ENCODE measurements around the gene DUOX1.
A peak's percentile ranks its signal among the peaks of the same experiment; 100 is the strongest.

Gene DUOX1

DNA sequence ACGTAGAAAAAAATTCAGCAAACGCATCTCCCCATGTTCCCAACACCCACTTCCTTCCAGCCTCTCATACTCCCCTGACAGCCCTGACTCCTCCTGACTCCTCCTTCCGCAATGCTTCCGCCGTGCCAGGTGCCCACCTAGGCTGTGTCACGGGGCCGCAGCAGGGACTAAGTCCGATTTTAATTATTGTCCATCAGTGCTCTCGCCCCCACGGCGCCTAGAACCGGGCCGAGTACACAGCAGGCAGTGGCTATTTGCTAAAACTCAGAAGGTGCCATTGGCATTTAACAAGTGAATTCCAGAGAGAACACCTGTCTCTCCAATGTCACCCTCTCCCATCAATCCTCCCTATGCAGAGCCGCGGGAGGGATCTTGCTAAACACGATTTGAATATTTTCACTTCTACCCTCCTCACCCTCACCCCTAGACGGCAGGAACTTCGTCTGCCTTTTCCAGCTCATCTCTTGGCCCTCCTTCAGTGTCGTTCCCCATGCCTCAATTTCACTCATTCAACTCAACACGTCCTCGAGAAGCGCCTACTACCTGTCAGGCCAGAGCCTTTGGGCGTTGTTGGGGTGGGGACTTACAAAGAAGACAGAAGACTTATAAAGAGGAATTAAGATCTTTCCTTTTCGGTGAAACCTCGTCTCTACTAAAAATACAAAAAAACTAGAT, 69.5 kb downstream of the DUOX1 start:
- no peak for TF ChIP-seq SPI1 (IDR thresholded peaks at IDR 0.05; ENCODE audit: borderline replicate concordance, low read depth)
- TF ChIP-seq, protein P1, sequence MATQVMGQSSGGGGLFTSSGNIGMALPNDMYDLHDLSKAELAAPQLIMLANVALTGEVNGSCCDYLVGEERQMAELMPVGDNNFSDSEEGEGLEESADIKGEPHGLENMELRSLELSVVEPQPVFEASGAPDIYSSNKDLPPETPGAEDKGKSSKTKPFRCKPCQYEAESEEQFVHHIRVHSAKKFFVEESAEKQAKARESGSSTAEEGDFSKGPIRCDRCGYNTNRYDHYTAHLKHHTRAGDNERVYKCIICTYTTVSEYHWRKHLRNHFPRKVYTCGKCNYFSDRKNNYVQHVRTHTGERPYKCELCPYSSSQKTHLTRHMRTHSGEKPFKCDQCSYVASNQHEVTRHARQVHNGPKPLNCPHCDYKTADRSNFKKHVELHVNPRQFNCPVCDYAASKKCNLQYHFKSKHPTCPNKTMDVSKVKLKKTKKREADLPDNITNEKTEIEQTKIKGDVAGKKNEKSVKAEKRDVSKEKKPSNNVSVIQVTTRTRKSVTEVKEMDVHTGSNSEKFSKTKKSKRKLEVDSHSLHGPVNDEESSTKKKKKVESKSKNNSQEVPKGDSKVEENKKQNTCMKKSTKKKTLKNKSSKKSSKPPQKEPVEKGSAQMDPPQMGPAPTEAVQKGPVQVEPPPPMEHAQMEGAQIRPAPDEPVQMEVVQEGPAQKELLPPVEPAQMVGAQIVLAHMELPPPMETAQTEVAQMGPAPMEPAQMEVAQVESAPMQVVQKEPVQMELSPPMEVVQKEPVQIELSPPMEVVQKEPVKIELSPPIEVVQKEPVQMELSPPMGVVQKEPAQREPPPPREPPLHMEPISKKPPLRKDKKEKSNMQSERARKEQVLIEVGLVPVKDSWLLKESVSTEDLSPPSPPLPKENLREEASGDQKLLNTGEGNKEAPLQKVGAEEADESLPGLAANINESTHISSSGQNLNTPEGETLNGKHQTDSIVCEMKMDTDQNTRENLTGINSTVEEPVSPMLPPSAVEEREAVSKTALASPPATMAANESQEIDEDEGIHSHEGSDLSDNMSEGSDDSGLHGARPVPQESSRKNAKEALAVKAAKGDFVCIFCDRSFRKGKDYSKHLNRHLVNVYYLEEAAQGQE (IDR thresholded peaks at IDR 0.05; ENCODE audit: insufficient replicate concordance, low read depth) = no peak
- no peak for TF ChIP-seq POLR2AphosphoS5 (IDR thresholded peaks at IDR 0.05; ENCODE audit: low read depth)
- TF ChIP-seq, protein P2, sequence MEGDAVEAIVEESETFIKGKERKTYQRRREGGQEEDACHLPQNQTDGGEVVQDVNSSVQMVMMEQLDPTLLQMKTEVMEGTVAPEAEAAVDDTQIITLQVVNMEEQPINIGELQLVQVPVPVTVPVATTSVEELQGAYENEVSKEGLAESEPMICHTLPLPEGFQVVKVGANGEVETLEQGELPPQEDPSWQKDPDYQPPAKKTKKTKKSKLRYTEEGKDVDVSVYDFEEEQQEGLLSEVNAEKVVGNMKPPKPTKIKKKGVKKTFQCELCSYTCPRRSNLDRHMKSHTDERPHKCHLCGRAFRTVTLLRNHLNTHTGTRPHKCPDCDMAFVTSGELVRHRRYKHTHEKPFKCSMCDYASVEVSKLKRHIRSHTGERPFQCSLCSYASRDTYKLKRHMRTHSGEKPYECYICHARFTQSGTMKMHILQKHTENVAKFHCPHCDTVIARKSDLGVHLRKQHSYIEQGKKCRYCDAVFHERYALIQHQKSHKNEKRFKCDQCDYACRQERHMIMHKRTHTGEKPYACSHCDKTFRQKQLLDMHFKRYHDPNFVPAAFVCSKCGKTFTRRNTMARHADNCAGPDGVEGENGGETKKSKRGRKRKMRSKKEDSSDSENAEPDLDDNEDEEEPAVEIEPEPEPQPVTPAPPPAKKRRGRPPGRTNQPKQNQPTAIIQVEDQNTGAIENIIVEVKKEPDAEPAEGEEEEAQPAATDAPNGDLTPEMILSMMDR (IDR thresholded peaks at IDR 0.05; ENCODE audit: insufficient read depth, low read length) = no peak
- no peak for TF ChIP-seq GABPA (IDR thresholded peaks at IDR 0.05; ENCODE audit: low read depth)
- DNase-seq (ENCODE audit: low read depth in 1 of 2, low spot score in 1 of 2) = peak in 1 of 2 experiments; percentile 39

DNA sequence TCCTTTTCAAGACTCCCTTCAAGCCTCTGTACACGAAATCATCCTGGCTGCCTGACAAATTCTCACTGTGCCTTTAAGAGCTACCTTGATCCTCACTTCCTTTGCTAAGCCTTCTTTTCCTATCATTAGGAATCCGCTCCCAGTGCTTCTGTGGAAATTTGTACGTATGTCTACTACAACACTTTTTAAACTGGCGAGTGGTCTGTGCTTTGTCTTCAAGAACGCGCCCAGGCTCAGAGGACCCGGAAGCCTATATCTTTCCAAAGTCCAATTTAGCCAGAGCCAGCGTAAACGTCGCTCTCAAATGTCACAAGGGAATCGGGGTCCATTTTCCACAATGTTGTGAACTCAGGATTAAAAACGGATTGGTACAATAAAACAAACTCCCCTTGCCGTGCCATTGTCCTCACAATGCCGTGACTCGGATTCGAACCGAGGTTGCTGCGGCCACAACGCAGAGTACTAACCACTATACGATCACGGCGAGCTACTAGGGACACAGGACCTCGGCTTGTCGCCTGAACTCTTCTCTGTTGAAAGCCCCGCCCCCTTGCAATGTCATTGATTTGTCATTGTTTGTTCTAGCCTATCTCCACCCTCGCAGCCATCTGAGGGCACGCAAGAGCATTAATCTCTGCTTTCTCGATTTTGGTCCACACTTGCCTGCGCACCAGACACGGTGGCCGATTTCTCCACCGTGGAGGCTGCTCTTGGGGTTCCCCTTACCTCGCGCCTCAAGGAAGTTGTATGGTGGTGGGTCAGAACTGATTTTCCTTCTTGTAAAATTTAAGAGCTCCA, 70.4 kb downstream of the DUOX1 start:
- DNase-seq (ENCODE audit: low read depth in 1 of 2, low spot score in 1 of 2) = peak; percentile 92 to 95
- Histone ChIP-seq H3K27ac (replicated peaks) (peak overlapping the region; percentile 77), H3K4me3 (replicated peaks; ENCODE audit: insufficient read depth, low read length) (peak overlapping the region; percentile 93), H3K27me3 (ENCODE audit: insufficient read depth, poor library complexity, severe bottlenecking) (no peaks in the 10 kb centered on the region)
- no peak for TF ChIP-seq GABPA (IDR thresholded peaks at IDR 0.05; ENCODE audit: low read depth)
- TF ChIP-seq, protein P2 (IDR thresholded peaks at IDR 0.05; ENCODE audit: insufficient read depth, low read length) = no peak
- no peak for TF ChIP-seq SPI1 (IDR thresholded peaks at IDR 0.05; ENCODE audit: borderline replicate concordance, low read depth)
- TF ChIP-seq POLR2AphosphoS5 (IDR thresholded peaks at IDR 0.05; ENCODE audit: low read depth) = peak; percentile 66

More for the DNA sequence above, 69.5 kb downstream of the DUOX1 start:
- no peaks in the 10 kb centered on the region for H3K27me3 ChIP-seq (ENCODE audit: insufficient read depth, poor library complexity, severe bottlenecking)
- peak overlapping the region; percentile 93 for H3K4me3 ChIP-seq (replicated peaks; ENCODE audit: insufficient read depth, low read length)
- peak overlapping the region; percentile 77 for H3K27ac ChIP-seq (replicated peaks)

DNA sequence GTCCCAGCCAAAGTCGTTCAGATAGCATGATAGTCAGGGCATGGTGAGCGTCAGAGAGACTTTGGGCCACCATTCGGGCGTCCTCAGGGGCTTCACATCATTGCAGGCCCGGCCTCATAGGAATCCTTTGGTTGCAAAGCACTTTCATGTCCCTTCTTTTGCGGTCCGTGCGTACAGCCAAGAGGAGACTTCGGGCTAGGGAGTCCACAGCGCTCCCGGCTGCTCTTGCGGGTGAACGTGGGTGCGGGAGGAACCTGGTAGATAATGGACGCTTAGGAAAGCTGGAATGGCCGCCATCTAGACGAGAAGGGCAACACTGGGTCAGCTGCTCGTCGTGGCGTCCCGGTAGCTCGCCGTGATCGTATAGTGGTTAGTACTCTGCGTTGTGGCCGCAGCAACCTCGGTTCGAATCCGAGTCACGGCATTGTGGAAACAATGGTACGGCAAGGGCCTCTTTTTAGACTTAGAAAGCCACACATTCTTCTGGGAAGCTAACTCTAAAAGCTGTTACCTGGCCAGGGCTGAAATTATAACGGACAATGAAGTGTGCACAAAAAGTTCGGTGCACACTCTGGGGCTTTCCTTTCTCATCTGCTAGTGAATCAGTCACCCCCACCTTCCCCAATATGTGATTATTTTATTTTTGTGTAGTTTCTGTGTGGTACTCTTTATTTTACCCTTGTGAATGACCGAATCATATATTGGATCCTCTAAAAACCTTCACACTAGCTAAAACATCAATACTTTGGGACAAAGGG, 71.2 kb downstream of the DUOX1 start:
- H3K27ac ChIP-seq (replicated peaks) = peak overlapping the region; percentile 77
- no peaks in the 10 kb centered on the region for H3K27me3 ChIP-seq (ENCODE audit: insufficient read depth, poor library complexity, severe bottlenecking)
- DNase-seq (ENCODE audit: low read depth in 1 of 2, low spot score in 1 of 2) = peak; percentile 55 to 86
- TF ChIP-seq SPI1 (IDR thresholded peaks at IDR 0.05; ENCODE audit: borderline replicate concordance, low read depth) (no peak), GABPA (IDR thresholded peaks at IDR 0.05; ENCODE audit: low read depth) (no peak), POLR2AphosphoS5 (IDR thresholded peaks at IDR 0.05; ENCODE audit: low read depth) (no peak)
- TF ChIP-seq, protein P2 (IDR thresholded peaks at IDR 0.05; ENCODE audit: insufficient read depth, low read length) = no peak
- TF ChIP-seq, protein P1 (IDR thresholded peaks at IDR 0.05; ENCODE audit: insufficient replicate concordance, low read depth) = peak; percentile 21
- H3K4me3 ChIP-seq (replicated peaks; ENCODE audit: insufficient read depth, low read length) = peak overlapping the region; percentile 66
